Colon (tissue), 2 donors: ENCODE results near the gene CD2BP2.

Experiments used
- FAIRE-seq: peaks from 2 replicates; lab custom pipeline; 2012; peaks lifted over from hg19 to GRCh38; lab: Jason Lieb, UNC
- donor health status: control.
- donor health status: control.

Gene CD2BP2

DNA sequence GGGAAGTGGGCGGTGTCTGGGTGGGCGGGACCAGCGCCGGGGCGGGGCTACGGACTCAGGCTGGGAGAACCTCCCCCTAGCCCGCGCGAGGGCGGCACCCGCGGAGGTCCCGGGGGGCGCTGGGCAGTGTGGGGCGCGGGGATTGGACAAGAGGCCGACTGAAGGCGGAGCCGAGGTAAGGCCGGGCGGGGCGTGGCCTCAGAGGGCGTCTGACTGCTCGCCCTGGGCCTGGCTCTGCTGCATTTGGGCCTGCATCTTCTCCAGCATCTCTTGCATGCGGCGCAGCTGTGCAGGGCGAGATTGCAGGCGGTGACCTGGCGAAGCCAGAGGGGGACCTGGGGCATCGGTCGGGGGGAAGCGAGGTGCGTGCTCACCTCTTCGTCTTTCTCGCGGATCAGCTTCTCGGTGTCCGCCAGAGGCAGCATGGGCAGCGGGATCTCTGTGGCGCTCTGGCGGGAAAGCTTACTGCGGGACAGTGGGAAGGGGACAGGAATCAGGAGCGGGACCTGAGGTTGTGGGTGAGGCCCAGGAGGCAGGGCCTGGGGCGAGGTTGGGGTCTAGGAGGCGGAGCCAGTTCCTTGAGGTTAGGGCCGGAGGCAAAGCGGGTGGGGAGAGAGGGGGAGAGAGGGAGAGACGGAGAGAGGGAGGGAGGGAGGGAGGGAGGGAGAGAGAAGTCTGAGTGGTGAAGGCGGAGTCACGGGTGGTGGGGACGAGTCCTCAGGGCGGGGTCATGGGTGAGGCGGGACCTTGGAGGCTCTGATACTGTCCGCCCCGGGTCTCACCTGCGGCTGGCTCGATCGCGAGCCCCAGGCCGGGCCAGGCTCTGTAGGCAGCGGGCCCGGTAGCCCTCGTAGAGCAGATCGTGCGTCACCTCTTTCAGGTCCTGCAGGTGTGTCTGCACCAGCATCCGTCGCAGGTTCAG is 23.4 kb upstream of the CD2BP2 start:
- FAIRE-seq: no peak

DNA sequence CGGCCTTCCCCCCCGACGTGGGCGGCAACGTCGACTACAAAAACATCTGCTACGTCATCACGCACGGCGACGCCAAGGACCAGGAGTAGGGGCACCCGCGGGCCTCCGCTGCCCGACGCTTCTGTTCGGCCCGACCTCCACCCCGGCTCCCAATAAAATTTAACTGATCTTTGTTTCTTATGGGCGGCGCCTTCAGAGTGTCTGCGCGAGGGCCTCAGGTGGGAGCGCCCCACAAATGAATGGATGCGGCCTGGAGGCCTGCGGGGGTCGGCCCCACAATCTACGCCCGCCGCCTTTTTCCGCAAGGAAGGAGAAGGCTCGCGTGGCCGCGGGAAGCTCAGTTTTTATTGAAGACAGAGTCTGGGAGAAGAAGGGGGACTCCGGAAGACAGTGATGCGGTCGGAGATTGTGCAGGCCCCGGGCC is 22.7 kb upstream of the CD2BP2 start:
- no peak for FAIRE-seq

DNA sequence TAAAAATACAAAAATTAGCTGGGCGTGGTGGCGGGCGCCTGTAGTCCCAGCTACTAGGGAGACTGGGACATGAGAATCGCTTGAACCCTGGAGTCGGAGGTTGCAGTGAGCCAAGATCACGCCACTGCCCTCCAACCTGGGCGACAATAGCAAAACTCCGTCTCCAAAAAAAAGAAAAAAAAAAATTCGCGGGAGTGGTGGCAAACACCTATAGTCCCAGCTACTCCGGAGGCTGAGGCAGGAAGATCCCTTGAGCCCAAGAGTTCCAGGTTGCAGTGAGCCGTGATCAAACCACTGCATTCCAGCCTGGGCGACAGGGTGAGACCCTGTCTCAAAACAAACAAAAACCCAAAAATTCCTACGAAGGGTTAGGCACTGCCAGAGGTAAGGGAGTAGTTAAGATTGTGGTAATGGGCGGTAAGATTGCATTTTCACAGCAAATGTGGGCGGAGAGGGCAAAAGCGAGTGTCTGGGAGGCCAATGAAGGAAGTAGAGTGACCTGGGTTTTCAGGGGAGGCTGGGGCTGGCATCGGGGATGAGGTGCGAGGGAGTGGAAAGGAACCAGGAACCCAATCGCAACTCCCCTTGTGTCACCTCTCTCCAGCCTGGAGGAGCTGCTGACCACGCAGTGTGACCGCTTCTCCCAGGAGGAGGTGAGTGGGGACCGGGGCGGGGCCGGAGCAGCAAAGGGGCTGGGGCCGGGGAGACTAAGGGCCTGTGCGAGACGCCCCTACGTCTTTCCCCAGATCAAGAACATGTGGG is 22.1 kb upstream of the CD2BP2 start:
- FAIRE-seq: no peak

DNA sequence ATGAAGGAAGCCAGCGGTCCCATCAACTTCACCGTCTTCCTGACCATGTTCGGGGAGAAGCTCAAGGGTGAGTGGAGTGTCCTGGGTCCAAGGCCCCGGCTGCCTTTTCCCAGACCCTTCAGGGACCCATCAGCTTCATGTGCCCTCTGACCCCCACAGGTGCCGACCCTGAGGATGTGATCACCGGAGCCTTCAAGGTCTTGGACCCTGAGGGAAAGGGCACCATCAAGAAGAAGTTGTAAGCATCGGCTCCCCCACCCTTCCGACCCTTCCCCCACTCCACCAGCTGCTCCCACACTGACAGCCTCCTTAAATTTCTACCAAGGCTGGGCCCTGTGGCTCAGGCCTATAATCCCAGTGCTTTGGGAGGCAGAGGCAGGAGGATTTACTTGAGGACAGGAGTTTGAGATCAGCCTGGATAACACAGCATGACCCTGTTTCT is 21.4 kb upstream of the CD2BP2 start:
- no peak for FAIRE-seq

DNA sequence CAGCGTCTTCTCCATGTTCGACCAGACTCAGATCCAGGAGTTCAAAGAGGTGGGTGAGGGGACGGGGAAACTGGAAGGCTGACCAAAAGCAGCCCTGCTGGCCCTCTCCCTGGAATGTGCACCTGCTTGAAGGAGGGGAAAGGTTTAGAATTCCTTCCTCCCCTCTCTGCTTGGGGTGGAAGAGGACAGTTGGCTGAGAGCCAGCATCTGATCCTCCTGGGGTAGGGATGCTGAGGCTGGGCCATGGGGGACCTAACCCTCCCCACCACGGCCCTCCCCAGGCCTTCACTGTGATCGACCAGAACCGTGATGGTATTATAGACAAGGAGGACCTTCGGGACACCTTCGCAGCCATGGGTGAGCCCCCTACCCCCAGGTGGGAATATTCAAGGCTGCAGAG is 20.8 kb upstream of the CD2BP2 start:
- no peak for FAIRE-seq

DNA sequence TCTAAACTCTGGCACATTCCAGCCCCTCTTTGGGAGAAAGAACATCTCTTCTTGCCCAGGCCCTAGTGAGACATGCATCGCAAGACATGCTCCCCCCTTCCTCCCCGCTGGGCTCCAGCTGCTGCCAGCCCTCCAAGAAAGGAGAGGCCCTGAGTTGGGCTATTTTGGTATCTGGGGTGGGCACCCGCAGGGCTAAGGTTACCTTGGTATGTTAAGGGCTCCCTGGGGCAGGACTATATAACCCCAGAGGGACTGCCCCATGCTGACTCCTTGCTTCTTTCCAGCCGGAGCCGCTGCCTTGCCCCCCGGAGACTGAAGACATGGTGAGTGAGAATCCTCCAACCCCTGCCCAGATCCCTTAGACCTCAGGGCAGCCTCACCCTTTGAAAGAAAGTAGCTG is 19.4 kb upstream of the CD2BP2 start, which contains the start of gene MYL11:
Gene MYL11 (plus strand): TSS at position 265 of the 400 bp plus-strand sequence. CDS start 56 bp downstream, at position 321.
- no peak for FAIRE-seq

DNA sequence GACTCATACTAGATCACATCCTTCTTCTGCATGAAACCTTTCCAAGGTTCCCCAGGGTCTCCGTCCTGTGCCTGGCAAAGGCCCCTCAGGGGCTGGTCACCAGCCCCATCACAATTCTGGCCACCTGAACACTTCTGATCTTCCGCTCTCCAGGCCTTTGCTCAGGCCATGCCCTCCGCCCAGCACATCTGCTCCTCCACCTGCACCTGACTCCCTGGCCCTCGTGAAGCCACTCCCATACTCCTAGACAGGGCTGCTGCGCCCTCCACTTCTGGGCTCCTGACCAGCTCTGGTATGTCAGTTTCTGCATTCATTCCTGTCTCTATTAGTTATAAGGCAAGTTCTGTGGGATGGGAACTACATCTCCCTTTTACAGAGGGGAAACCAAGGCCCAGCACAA is 17.6 kb upstream of the CD2BP2 start:
- no peak for FAIRE-seq

DNA sequence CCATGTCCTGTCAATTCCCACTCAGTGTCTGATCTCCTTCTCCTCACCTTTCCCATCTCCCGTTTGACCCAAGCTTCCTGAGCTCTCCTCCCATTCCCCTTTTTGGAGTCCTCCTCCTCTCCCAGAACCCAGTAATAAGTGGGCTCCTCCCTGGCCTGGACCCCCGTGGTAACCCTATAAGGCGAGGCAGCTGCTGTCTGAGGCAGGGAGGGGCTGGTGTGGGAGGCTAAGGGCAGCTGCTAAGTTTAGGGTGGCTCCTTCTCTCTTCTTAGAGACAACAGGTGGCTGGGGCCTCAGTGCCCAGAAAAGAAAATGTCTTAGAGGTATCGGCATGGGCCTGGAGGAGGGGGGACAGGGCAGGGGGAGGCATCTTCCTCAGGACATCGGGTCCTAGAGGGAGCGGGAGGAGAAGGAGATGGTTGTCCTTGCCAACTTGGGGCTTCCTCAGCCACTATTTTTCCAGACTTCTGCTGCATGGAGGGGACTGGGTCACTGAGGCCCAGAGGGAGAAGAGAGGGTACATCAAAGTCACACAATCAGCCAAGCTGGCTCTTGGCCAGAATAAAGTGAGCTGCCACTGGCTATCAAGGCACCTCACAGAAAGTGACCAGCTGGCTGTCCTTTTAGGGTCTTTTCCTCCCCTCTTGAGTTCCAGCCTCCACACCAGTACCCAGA is 17.1 kb upstream of the CD2BP2 start:
- FAIRE-seq: no peak

DNA sequence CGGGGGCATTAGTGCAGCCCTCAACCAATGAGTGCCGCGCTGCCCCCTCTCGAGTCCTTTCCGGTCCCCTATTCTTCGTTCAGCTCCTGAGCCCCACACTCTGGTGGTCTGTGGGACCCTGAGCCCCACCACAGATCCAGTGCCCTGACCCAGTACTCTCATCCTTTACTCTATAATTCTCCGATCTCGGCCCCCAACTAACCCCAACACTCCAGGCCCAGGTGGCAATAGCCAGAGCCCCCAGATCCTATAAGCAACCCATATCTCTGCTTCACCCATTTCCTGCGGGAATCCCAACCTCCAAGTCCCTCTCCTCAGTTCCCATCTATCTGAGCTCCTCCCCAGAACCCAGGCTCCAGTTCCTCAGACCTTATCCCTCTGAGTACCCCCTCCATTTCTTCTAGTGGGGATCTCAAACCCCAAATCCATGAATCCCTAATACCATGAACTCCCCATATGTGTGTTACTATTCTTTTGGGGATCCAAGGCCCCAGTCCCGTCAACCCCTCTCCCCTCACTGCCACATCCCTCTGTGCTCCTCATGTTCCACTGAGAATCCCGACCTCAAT is 16.2 kb upstream of the CD2BP2 start:
- FAIRE-seq: no peak

DNA sequence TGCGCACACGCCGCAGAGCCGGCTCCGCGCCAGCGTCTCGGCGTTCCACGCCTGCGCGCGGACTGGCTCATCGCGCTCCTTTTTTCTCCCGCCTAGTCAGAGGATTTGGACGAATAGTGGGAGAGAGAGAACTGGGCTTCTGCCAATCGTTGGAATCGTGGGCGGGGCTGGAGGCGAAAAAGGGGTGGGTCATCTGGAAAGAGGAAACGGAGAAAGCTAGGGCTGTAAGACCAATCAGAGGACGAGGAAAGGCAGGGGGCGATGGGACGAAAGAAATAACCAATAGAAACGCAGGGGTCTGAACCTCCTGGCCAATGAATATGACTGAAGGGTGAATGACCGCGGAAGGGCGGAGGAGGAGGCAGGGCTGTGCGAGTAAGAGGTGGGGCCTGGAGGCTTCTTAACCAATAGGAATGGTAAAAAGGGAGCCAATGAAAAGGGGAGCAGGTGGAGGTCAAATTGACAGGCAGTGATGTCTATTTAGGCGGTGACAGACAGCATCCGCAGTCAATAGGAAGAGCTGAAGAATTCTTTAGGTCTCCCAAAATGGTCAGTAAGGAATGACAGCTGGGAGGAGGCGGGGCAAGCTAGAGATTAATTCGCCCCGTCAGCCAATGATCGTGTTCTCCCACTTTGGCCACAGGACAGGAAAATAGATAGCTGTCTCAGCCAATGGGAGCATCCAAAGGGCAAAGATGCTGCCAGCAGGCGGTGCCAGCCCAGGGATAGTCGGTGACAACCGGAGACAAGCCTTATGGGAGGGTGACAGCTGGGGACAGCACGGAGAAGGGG is 15.5 kb upstream of the CD2BP2 start, which contains the start of gene TBC1D10B:
Gene TBC1D10B (minus strand): TSS at position 39 of the 792 bp plus-strand sequence. CDS start 311 bp downstream, outside the sequence.
- FAIRE-seq: peak; percentile 99

DNA sequence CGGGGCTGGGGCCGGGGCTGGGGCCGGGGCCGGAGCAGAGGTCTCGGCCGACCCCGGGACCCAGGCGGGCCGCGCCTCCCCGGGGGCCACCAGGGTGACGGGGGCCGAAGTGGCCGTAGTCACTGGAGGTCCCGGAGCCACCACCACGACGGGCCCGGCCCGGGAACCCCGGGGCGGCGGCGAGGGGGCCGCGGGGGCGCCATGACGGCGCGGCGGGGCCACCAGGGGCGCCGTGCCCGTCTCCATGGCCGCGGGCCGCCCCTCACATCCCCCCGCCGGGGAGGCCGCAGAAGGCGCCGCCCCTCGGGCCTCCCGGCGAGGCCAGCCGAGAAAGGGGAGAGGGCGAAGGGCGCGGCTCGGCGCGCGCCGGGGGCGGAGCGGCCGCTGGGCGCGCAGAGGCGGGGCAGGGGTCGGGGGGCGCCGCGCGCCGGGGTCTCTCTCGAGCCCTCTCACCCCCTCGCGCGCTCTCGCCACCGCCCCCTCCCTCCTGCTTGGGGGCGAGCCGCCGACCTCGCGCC is 14.9 kb upstream of the CD2BP2 start:
- no peak for FAIRE-seq

DNA sequence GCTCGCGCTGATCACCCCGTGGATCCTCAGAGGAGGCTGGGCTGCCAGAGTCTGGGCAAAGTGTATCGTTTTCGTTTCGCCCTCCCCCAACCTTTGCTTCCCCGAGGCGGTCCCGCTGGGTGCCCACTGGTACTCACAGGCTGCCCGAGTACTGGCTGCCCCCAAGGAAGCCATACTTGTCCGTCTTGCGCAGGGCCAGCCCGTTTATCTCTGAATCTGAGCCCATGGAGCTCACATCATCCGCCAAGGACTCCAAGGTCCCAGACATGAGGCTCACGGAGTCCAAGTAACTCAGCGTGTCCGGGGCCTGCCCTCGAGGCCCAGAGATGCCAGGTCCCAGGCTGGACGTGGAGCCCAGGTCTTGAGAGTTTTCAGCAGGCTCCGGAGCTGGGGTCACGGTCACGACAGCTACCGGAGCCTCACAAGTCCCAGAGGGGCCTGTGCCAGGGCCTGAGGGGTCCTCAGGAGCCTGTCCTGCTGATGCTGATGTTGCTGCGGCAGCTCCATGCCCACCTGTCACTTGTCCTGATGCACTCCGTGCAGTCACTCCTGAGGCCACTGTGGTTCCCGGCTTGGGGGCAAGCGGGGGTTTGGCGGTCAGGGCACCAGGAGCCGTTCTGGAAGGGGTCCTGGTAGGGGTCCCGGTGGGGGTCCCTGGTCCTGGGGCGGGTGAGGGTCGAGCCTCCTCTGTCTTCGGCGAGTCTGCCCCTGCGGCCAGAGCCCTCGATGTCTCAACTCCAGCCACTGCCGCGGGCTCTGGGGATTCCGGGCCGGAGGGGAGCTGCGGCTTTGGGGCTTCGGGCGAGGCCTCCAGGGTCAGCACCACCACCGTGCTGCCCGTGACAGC is 14.2 kb upstream of the CD2BP2 start:
- FAIRE-seq: no peak

DNA sequence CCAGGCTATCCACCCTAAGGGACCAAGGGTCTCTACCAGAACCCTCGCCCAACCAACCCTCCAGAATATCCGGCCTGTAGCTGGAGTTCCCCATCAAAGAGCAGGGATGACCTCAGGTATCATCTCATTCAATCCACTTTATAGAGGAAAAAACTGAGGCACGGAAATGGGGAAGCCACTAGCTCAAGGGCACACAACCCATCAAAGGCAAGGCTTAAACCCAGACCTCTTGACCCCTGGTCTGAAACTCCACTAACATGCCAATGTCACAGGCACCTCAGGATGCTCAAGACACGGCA is 13.6 kb upstream of the CD2BP2 start:
- no peak for FAIRE-seq

DNA sequence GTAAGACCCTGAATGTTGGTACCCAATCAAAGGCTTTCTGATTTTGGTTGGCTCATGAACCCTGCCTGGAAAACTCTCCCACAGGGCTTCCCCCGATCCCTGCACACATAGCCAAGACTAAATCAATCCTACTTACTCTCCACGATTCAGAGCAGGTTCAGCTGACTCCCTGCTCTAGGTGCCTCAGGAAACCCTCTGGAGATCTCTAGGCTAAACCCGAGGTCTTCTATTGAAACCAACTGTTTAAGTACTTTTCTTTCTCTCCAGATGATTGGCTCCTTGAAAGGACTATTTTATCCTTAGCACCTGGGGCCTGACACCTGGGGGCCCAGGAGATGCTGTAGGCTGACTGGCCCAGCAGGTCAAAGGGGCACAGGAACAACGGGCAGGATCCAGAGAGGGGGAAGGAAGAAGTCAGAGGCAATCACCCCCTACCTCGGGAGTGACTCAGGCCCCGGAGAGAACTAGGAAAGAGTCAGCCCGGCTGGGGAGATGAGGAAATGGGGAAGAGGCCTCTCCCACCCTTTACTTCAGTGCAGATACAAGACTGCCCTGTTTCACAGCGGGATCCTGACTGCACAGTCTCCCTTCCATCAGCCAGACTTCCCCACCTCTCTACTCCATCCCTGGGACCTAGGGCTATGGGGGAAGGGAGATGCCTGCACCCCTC is 13.1 kb upstream of the CD2BP2 start:
- no peak for FAIRE-seq

DNA sequence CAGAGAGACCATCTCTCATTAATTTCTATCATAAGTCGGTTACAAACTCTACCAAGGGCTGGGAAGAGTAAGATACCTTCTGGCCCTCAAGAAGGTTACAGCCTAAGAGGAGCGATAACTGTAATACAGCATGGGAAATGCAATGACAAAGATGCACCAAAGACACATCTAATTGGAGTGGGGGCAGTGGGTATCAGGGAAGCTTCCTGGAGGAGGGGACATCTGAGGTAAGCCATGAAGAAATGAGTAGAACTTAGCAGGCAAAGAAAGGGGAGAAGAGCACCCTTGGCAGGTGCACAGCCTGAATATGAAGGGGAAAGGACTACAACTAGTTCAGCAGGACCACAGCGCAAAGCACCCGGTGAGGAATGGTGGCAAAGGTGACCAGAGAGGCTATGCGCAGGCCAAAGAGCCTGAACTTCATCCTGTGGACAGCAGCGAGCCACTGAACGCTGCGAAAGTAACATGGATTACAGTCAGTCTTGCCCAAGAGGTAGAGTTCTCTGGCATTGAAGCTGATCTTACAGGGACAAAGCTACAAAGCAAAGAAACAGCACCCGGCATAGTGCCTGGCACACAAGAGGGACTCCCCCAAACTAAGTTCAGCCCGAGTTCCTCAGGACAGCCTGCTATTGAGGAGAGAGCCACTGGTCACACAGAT is 12.4 kb upstream of the CD2BP2 start:
- FAIRE-seq: no peak

DNA sequence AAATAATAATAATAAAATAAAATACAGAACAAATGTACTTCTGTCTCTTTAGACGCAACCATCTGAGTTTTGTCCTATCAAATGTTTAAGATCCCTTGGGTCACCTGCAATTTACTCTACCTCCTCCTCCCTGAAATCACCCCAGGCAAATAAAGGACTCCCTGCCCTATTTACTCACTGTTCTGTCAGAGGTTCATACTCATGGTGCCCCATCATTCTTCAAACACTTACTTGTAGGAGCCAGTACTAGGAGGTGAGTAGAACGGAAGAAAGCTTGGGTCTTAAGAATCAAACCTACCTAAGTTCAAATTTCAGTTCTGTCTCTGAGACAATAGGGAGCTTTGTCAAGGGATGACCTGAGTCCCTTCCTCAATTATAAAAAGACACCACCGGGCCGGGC is 11.4 kb upstream of the CD2BP2 start:
- FAIRE-seq: no peak

DNA sequence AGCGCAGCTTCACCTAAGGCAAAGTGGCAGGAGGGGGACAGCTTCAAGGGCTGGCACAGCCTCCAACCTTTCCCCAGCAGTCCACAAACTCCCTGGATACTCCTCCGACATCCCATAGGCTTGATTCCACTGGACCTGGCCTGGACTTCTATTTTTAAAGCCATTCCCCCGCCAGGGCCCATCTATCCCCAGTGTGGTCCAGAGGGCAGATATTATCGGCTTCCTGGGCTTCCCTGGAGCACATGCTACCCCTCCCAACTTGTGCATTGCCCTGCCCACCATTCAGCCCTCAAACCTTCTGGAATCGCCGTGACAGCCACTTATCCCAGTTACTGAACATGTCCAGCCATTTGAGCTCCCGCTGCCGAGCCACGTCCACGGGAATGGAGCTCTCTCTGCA is 10.1 kb upstream of the CD2BP2 start:
- no peak for FAIRE-seq

DNA sequence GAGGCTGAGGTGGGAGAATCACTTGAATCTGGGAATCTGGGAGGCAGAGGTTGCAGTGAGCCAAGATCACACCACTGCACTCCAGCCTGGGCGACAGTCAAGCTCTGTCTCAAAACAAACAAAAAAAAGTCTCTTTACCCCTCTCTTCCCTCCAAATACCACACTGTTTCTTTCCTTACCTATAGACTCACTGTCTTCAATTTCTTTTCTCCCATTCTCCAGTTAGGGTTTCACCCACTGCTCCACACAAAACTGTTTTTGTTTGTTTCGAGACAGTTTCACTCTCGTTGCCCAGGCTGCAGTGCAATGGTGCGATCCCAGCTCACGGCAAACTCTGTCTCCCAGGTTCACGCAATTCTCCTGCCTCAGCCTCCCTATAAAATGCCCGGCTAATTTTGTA is 6.1 kb upstream of the CD2BP2 start:
- no peak for FAIRE-seq

DNA sequence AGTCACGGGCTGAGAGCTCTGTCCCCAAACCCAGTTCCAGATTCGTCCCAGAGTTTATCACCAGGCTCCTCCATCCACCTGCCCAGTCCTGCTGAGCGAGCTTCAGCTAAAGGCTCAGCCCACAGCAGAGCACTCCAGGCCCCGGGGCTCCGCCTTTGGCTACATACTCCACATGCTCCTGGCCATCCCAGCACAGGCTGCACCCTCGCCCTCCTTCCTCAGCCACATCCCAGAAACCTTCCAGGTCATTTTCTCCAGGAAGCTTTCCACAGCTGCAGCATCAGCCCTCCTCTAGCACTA is 4.7 kb upstream of the CD2BP2 start:
- no peak for FAIRE-seq
